AG04449 (cell line): ENCODE data around the gene DHX8.

ENCODE experiments used
- CTCF ChIA-PET: fragments of 350-600 bp; formaldehyde crosslinking; extraction: SDS; loops from one replicate; lab custom pipeline; 2021; ENCODE audit warnings: antibody characterized with exemption; lab: Yijun Ruan, JAX
- POLR2A ChIA-PET: fragments of 400-600, 350-600 bp; formaldehyde crosslinking; extraction: SDS; loops from one replicate; lab custom pipeline; 2020; ENCODE audit warnings: antibody characterized with exemption, inconsistent platforms; lab: Yijun Ruan, JAX
- DNase-seq: peaks from one replicate; pipeline ENCODE4 v3.0.0-alpha.2; 2010; ENCODE audit warnings: low read depth, low spot score
- H3K4me3 ChIP-seq: 2 replicates; pipeline ENCODE4 v1.5.1; 2011; ENCODE audit warnings: low read depth, mild to moderate bottlenecking, control low read depth, low read length
- CTCF ChIP-seq: IDR thresholded peaks from one replicate; pipeline ENCODE4 v1.5.1; 2011; ENCODE audit warnings: mild to moderate bottlenecking, moderate library complexity, low read length, control low read depth, inconsistent platforms; ENCODE audit not compliant: insufficient read depth; ENCODE audit errors: missing control alignments

The DHX8 gene

GRCh38 chr17:43483674-43484551 lies at the start of gene DHX8:
TSS of gene DHX8 (plus strand) at chr17:43483975. CDS start at chr17:43484038, 63 bp downstream.
- peak within 1 kb of the TSS; percentile 96 for H3K4me3 ChIP-seq
- peak; percentile 100 for TF ChIP-seq CTCF
- ChIA-PET POLR2A (interaction anchor here (1.0 to 4.7 kb wide), 11 partner anchors 15 to 123 kb away, joined by 3 to 83 read pairs (median 10); partner anchors contain the start of gene ARL4D), CTCF (interaction anchor here (0.6 to 28.1 kb wide), 62 partner anchors 8 to 282 kb away, joined by 3 to 1137 read pairs (median 4); partner anchors contain the start of gene ARL4D)
- peak; percentile 98 for DNase-seq

GRCh38 chr17:43434902-43435319 lies 48.9 kb upstream of the DHX8 start:
- no peak overlapping the region for H3K4me3 ChIP-seq
- no peak for TF ChIP-seq CTCF
- CTCF ChIA-PET = interaction anchor here (0.7 to 1.8 kb wide), 5 partner anchors 9 to 49 kb away, joined by 3 to 4 read pairs (median 4); partner anchors contain the start of gene DHX8
- DNase-seq = no peak
- POLR2A ChIA-PET = no interaction called here

GRCh38 chr17:43437756-43438155 lies 46.0 kb upstream of the DHX8 start:
- POLR2A ChIA-PET = no interaction called here
- DNase-seq = no peak

GRCh38 chr17:43438626-43439025 lies 45.1 kb upstream of the DHX8 start:
- no peak for DNase-seq
- no peak overlapping the region for H3K4me3 ChIP-seq
- POLR2A ChIA-PET = no interaction called here
- CTCF ChIA-PET = interaction anchor here (1.0 to 1.3 kb wide), 2 partner anchors 23 to 44 kb away, joined by 4 to 5 read pairs; no protein-coding TSS in a partner anchor
- TF ChIP-seq CTCF = no peak

More at GRCh38 chr17:43437756-43438155, 46.0 kb upstream of the DHX8 start:
- CTCF ChIA-PET = interaction anchor here (0.6 kb wide), 1 partner anchor 22 kb away, joined by 3 read pairs; no protein-coding TSS in a partner anchor
- no peak for TF ChIP-seq CTCF
- no peak overlapping the region for H3K4me3 ChIP-seq

- no peak for TF ChIP-seq CTCF
- no peak for DNase-seq
- ChIA-PET CTCF (interaction anchor here (1.0 to 1.3 kb wide), 2 partner anchors 22 to 45 kb away, joined by 4 to 5 read pairs; no protein-coding TSS in a partner anchor), POLR2A (no interaction called here)
- no peak overlapping the region for H3K4me3 ChIP-seq
Observed at GRCh38 chr17:43439041-43439440, 44.7 kb upstream of the DHX8 start.

GRCh38 chr17:43442711-43443110 lies 41.1 kb upstream of the DHX8 start:
- no peak for DNase-seq

More at GRCh38 chr17:43442711-43443110, 41.1 kb upstream of the DHX8 start:
- POLR2A ChIA-PET = no interaction called here
- TF ChIP-seq CTCF = no peak
- CTCF ChIA-PET = no interaction called here
- no peak overlapping the region for H3K4me3 ChIP-seq
